Measurements from ENCODE around the gene PNMA8B. TPM values are rescaled to one million over a fixed set of nuclear protein-coding genes. Genes with fewer than 3 reads are reported as not detected.
A peak's percentile ranks its signal among the peaks of the same experiment; 100 is the strongest.

PNMA8B gene
- total RNA-seq, 1 experiment from 2014 or later, result 0.75 TPM

- TF ChIP-seq CTCF (conservative IDR thresholded peaks at IDR 0.05; ENCODE audit: low read depth, low read length), result no peak
- no peak for TF ChIP-seq EZH2 (IDR thresholded peaks at IDR 0.05; ENCODE audit: borderline replicate concordance, low read depth, low read length, poor library complexity, severe bottlenecking)
- ChIA-PET CTCF (no interaction called here), POLR2A (ENCODE audit: low non-redundant PET) (no interaction called here)
- Histone ChIP-seq H3K4me3 (ENCODE audit: low read depth, low read length, poor library complexity, severe bottlenecking) (peak within 1 kb of the TSS; percentile 59), H3K36me3 (ENCODE audit: insufficient read depth, low read length, poor library complexity, severe bottlenecking) (no peaks in the 10 kb centered on the region), H3K27ac (ENCODE audit: low read depth, low read length, poor library complexity, severe bottlenecking) (peak within 1 kb of the TSS; percentile 22), H3K4me1 (ENCODE audit: insufficient read depth, low read length, poor library complexity, severe bottlenecking) (peaks cover 13% of the 10 kb centered on the region), H3K9me3 (ENCODE audit: low read depth, low read length, poor library complexity, severe bottlenecking) (no peaks in the 10 kb centered on the region), H3K27me3 (replicated peaks; ENCODE audit: insufficient read depth, low read depth, low read length, poor library complexity) (no peaks in the 10 kb centered on the region)
- intact Hi-C loops (cut with micrococcal nuclease; ENCODE audit: unreplicated experiment), result no loop called here
- peak; percentile 66 for DNase-seq (ENCODE audit: low spot score)
- BruUV-seq (replicated peaks), result no TSS peak
Measured at GRCh38 chr19:46471116-46471733, 24.4 kb downstream of the PNMA8B start, which contains the start of gene PNMA8A. Gene PNMA8A, minus strand, starts transcription at chr19:46471563. Its CDS starts 528 bp downstream, at chr19:46471035.

- intact Hi-C loops (cut with micrococcal nuclease; ENCODE audit: unreplicated experiment), result no loop called here
- no peak overlapping the region for H3K4me3 ChIP-seq (ENCODE audit: low read depth, low read length, poor library complexity, severe bottlenecking)
Measured at GRCh38 chr19:46470376-46470775, 25.3 kb downstream of the PNMA8B start.

GRCh38 chr19:46469541-46470185, 26.0 kb downstream of the PNMA8B start:
- Histone ChIP-seq H3K4me3 (ENCODE audit: low read depth, low read length, poor library complexity, severe bottlenecking) (no peak overlapping the region), H3K27me3 (replicated peaks; ENCODE audit: insufficient read depth, low read depth, low read length, poor library complexity) (no peaks in the 10 kb centered on the region), H3K4me1 (ENCODE audit: insufficient read depth, low read length, poor library complexity, severe bottlenecking) (peaks cover 13% of the 10 kb centered on the region), H3K9me3 (ENCODE audit: low read depth, low read length, poor library complexity, severe bottlenecking) (no peaks in the 10 kb centered on the region), H3K27ac (ENCODE audit: low read depth, low read length, poor library complexity, severe bottlenecking) (no peak overlapping the region), H3K36me3 (ENCODE audit: insufficient read depth, low read length, poor library complexity, severe bottlenecking) (no peaks in the 10 kb centered on the region)
- TF ChIP-seq EZH2 (IDR thresholded peaks at IDR 0.05; ENCODE audit: borderline replicate concordance, low read depth, low read length, poor library complexity, severe bottlenecking) (no peak), CTCF (conservative IDR thresholded peaks at IDR 0.05; ENCODE audit: low read depth, low read length) (no peak)
- DNase-seq (ENCODE audit: low spot score), result no peak
- intact Hi-C loops (cut with micrococcal nuclease; ENCODE audit: unreplicated experiment), result no loop called here
- POLR2A ChIA-PET (ENCODE audit: low non-redundant PET), result no interaction called here
- CTCF ChIA-PET, result no interaction called here
- BruUV-seq (replicated peaks), result no TSS peak

More at GRCh38 chr19:46470376-46470775, 25.3 kb downstream of the PNMA8B start:
- H3K4me1 ChIP-seq (ENCODE audit: insufficient read depth, low read length, poor library complexity, severe bottlenecking), result peaks cover 13% of the 10 kb centered on the region
- ChIA-PET CTCF (no interaction called here), POLR2A (ENCODE audit: low non-redundant PET) (no interaction called here)
- BruUV-seq (replicated peaks), result TSS peak; percentile 50
- H3K27ac ChIP-seq (ENCODE audit: low read depth, low read length, poor library complexity, severe bottlenecking), result no peak overlapping the region
- TF ChIP-seq EZH2 (IDR thresholded peaks at IDR 0.05; ENCODE audit: borderline replicate concordance, low read depth, low read length, poor library complexity, severe bottlenecking) (no peak), CTCF (conservative IDR thresholded peaks at IDR 0.05; ENCODE audit: low read depth, low read length) (no peak)
- H3K9me3 ChIP-seq (ENCODE audit: low read depth, low read length, poor library complexity, severe bottlenecking), result no peaks in the 10 kb centered on the region
- no peaks in the 10 kb centered on the region for H3K27me3 ChIP-seq (replicated peaks; ENCODE audit: insufficient read depth, low read depth, low read length, poor library complexity)
- no peak for DNase-seq (ENCODE audit: low spot score)
- no peaks in the 10 kb centered on the region for H3K36me3 ChIP-seq (ENCODE audit: insufficient read depth, low read length, poor library complexity, severe bottlenecking)
